HG03045 (cell line): ENCODE results near the gene MRGPRE.
"Not testable (repeated sequence)": the region's sequence is repeated elsewhere in the genome, so short reads cannot be mapped to it uniquely, and the experiment has no call there.

ENCODE experiments used
- ATAC-seq: cut with Tn5 transposase; IDR thresholded peaks from one replicate; pipeline ENCODE4 v1.9.1; 2021; ENCODE audit warnings: mild to moderate bottlenecking, moderate library complexity; ENCODE audit not compliant: unreplicated experiment

MRGPRE gene, protein sequence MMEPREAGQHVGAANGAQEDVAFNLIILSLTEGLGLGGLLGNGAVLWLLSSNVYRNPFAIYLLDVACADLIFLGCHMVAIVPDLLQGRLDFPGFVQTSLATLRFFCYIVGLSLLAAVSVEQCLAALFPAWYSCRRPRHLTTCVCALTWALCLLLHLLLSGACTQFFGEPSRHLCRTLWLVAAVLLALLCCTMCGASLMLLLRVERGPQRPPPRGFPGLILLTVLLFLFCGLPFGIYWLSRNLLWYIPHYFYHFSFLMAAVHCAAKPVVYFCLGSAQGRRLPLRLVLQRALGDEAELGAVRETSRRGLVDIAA

DNA sequence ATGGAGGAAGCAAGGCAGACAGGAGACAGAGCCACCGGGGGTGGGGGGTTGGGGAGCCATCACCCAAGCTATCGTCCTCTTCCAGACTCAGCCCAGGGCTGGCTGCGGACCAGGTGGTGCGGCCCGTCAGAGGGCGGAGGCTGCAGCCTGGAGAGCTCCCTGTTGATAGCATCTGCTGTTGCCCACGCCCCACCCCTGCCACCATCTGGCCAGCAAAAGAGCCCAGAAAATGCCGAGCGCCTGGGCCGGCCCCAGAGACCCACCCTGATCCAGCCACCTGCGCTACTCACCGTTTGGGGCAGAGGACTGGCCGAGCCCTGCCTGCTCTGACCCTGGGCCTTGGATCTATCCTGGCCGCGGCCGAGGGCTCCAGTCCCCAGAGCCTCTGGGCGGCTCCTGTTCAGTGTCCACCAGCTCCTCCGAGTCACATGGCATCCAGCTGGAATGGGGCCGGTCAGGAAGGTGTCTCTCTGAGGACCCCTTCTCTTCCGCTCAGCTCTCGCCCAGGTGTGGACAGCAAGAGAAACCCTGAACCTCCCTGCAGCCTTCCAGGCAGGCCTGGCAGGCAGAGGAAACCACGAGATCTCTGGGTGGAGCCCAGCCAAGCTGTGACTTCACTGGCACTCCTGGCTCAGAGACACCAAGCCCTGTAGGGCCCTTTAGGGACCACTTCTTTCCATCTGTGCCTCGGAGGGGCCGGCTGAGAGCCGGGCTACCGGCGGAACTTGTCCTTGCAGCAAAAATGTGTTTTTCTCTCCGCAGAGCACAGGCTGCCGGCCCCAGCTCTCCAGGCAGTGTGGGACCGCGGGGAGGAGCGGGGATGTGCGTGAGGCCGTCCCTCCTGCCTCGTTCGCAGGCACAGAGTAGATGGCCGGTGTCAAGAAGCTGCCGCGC lies at the start of gene MRGPRE:
Gene MRGPRE, minus strand, starts transcription at position 567 of the 894 bp plus-strand sequence. CDS start 3,618 bp downstream, outside the sequence.
- no peak for ATAC-seq

DNA sequence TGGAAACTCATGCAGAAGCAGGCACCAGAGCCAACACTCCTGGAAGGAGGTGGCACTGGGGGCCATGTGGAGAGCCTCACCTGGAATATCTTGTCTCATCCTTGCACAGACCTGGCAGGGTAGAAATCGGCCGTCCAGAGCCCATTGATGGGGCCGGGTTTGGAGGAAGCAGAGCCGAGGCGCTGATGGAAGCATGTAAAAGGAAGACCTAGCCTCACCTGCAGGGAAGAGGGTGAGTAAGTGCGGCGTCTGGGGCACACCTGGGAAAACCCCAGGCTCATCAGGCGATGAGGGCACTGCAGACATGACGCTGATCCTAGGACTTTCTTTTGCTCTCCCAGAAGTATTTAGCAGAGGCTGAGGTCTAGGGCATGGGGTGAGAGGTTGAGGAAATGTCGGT lies 48.9 kb upstream of the MRGPRE start:
- ATAC-seq, result not testable (repeated sequence)

DNA sequence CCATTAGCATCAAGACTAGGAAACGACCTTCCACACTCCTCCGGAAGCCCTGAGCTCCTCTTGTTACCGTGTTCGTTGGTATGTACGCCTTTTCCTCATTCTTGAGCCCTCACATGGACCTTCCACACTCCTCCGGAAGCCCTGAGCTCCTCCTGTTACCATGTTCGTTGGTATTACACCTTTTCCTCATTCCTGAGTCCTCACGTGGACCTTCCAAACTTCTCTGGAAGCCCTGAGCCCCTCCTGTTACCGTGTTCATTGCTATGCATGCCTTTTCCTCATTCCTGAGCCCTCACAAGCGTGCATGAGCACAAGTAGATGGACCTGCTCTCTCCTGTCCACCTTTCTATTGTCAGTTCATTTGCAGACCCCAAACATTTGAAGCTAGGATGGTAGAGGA lies 48.4 kb upstream of the MRGPRE start:
- ATAC-seq, result not testable (repeated sequence)

DNA sequence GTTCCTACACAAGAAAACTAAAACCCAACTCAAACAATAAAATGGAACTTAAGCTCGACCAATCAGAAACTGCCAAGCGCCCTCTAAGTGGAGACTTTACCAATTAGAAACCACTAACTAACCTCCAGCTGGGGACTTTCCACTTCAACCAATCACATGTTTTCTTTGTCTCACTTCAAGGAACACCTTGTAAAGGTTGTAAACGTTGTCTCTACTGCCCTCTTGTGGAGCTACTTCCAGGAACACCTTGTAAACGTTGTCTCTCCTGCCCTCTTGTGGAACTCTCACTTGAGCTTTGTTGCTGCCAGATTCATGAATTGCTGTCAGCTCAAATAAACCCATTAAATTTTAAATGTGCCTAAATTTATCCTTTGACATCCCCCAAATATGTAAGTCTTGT lies 46.7 kb upstream of the MRGPRE start:
- ATAC-seq, result not testable (repeated sequence)

DNA sequence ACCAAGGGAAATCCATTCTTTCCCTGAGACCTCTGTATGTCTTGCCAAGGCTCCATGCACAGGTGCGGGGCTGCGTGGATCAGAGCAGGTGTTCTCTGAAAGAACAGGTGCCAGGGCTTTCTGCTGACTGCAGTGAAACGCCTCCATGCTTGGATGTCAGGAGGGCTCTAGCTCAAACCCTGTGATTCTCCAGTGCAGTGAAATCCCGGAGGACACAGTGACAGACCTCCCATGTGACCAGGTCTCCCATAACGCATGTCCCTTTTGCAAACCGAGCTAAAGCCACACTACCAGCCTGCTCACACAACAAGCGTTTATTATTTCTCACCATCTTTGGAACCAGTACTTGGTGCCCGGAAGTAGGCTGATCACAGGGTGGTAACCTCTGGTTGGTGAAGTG lies 41.4 kb upstream of the MRGPRE start:
- not testable (repeated sequence) for ATAC-seq

DNA sequence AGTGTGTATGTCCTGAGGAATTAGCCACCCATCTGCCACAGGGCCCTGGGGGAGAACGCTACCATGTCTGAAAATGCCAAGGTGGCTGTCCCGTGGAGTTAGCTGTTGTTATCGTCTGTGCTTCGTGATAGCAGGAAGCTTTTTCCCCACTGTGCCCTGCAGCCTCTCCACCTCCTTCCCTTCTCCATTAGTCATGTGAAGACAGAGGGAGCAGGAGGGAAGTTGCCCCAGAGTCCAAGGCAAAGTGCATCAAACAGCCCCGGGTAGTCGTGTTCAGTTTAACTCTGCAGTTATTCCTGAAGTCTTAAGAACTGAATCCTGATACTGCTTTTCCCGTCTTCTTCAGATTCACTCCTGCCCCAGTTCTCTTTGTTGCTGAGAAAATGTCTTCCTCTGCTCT lies 30.3 kb upstream of the MRGPRE start:
- ATAC-seq, result not testable (repeated sequence)

DNA sequence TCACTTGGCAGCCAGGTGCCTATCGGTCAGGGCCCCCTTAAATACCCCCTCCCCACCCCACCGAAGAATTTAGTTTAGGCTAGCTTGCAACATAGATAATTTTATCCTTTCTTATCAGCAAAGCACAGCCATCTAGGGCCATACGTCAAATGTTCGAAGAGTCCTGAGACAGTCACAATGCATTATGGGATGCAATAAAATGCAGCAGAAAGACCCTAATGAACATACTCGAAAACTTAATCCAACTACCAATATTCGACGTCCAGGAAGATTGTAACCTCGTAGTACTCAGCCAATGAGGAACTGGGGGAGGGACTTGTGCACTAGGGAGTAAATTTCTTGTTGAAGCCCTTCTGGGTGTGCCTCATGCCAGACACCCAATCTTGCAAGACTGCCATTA lies 29.6 kb upstream of the MRGPRE start:
- ATAC-seq, result not testable (repeated sequence)

DNA sequence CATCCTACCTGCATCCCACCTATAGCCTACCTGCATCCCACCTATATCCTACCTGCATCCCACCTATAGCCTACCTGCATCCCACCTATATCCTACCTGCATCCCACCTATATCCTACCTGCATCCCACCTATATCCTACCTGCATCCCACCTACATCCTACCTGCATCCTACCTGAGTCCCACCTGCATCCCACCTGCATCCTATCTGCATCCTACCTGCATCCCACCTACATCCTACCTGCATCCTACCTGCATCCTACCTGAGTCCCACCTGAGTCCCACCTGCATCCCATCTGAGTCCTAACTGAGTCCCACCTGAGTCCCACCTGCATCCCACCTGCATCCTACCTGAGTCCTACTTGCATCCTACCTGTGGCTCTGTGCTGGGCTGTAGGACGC lies 25.3 kb upstream of the MRGPRE start:
- ATAC-seq, result not testable (repeated sequence)

DNA sequence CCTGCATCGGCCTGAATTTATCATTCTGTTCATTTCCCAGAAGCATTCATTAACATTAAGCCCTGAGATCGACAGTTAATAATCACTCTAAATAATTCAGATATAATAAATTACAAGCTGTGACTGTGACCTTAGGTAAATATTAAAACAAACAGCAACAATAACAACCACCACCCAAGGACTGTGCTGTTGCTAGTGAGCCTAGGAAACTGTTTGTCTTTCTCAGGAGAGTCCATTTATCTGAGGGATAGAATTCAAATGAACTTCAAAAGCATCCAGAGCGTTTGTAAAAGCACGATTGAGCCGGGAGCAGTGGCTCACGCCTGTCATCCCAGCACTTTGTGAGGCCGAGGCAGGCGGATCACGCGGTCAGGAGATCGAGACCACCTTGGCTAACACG lies 23.0 kb upstream of the MRGPRE start:
- not testable (repeated sequence) for ATAC-seq

DNA sequence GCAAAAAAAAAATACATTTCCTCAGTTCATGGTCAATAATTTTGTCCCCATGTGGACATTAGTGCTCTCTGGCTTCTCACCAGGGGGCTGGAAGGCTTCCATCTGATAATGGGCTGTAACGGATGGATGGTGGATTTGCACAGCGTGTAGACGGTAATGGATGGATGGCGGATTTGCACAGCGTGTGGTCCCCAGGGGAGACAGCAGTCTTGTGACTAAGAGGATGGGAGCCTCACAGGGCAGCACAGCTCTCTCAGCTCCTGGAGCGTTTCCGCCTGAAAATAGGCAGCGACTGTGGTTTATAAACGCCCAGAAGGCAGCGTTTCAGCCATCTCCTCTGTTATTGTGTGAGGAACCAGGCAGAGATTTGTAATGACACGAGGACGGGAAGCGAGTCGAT lies 22.6 kb upstream of the MRGPRE start:
- ATAC-seq, result not testable (repeated sequence)

DNA sequence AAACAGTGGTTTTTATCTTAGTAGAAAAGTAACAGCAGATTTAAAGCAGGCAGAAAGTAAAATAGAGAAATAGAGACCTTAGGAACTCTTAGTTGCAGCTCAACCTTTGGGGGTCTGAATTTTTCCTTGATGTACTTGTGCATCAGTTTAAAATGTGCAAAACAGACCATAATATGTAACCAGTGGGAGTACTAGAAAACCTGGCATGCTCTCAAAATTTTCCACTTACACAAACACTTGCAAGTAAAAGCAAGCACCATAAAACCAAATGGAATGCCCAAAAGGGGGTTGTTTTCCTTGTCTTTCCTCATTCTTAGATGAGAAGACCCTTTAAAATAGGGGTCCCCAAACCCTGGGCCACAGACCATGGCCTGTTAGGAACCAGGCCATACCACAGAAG lies 12.9 kb upstream of the MRGPRE start:
- no peak for ATAC-seq

DNA sequence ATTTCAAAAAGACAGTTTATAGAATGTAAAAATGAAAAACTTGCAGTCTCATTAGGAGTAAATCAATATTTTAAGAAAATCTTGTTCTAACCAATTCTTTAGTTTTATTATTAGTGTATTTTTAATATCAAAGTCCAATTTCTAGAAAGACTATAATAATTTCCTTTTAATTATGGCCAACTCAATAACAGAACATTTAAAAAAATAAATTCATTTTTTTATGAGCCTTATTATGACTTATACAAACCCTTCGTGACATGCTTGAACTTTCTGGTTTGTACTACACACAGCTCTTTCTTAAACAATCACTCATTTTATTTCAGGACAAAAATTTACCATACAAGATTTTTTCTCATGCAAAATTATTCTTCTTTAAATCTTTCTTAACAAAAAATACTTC lies 11.7 kb upstream of the MRGPRE start:
- no peak for ATAC-seq

DNA sequence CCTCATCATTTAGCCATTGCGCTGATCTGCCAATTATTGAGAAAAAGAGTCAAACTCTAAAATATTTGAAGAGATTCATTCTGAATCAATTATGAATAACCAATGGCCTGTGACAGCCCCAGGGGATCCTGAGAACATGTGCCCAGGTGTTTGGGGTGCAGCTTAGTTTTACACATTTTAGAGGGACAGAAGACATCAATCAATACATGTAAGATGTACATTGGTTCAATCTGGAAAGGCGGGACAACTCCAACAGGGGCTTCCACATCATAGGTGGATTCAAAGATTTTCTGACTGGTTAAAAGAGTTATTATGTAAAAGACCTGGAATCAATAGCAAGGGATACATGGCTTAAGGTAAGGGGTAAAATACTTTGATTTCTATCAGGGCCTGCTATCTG lies 4.9 kb upstream of the MRGPRE start:
- ATAC-seq, result no peak

DNA sequence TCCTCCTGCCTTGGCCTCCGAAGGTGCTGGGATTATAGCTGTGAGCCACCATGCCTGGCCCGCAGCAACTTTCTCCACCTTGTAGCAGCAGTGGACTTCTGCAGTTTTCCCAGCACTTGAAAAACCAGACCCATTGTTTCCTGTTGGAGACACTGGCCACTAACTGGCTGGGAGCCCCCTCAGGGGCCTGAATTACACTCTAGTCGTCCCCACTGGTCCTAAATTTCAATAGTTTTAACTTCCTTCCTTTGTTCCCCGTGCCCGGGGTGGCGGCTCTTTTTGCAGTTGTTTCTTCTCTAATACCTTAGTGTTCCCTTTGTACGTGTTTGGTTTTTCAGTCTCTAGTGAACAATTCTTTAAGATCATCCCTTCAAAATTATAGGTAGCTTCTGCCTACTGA lies 2.6 kb upstream of the MRGPRE start:
- ATAC-seq, result no peak

DNA sequence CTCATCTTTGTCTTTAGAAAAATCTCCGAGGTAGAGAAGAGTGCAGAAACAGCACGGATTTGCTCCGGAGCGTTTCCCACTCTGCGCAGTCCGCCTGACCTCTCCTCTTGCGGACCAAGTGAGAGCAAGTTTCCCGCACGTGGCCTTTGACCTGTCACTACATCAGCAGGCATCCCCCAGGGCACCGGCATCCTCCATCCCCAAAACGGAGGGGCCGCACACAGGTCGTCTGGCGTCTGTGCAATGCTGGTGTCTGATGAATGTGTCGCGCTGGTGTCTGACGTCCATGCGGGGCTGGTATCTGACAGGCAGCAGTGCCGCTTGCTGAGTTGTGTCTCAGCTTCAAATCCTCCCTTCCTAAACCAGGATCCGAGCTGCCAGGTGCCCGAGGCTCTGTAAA lies 739 bp upstream of the MRGPRE start:
- no peak for ATAC-seq

DNA sequence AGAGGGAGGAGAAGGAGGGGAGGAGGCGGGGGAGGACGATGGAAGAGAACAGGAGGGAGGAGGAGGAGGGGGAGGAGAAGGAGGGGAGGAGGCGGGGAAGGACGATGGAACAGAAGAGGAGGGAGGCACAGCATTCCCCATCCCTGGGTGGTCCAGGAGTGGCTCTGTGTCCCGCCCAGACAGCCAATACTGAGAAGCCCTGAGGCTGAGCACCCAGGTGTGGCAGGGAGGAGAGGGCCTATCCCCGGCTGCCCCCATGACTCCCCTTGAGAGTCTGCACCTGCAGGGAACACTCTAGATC lies 717 bp downstream of the MRGPRE start:
- no peak for ATAC-seq

DNA sequence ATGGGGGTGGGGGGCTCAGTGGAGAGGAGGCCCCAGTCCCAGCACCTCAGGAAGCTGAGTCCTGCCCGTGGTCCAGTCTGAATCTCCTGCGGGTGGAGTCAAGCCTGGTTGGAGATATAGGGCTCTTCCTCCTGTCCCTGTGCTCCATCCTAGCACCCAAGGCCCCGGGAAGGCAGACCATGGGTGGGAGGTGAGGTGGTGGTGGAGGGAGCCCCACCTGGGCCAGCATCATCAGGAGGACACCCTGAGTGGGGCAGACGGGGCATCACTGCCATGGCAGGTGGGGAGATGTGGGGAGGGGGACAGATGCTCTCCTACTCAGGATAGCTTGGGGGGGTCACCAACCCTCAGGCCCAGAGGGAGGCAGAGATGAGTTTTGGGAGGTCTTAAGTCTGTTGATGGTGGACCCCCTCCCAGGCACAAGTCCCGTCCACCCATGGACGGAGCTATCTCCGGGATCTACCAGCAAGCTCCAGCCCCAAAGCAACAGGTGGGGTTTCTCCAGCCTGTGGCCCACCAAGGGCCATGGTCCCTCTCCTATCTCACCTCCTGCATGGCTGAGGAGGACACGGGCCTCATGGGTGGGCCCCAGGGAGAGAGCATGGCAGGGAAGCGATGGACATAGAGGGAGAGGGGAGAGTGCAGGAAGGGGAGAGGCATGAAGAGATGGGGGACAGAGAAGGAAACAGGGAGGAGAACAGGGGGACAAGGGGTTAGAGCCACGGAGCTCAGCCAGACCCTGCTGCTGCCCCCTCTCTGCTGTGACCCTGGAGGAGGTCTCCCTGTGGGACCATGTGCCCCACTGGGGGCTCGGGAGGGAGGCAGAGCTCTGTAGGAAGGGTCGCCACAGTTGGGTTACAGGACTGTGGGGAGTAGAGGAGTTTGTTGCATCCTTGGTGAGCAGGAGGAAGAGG lies 1.3 kb downstream of the MRGPRE start:
- ATAC-seq, result no peak

DNA sequence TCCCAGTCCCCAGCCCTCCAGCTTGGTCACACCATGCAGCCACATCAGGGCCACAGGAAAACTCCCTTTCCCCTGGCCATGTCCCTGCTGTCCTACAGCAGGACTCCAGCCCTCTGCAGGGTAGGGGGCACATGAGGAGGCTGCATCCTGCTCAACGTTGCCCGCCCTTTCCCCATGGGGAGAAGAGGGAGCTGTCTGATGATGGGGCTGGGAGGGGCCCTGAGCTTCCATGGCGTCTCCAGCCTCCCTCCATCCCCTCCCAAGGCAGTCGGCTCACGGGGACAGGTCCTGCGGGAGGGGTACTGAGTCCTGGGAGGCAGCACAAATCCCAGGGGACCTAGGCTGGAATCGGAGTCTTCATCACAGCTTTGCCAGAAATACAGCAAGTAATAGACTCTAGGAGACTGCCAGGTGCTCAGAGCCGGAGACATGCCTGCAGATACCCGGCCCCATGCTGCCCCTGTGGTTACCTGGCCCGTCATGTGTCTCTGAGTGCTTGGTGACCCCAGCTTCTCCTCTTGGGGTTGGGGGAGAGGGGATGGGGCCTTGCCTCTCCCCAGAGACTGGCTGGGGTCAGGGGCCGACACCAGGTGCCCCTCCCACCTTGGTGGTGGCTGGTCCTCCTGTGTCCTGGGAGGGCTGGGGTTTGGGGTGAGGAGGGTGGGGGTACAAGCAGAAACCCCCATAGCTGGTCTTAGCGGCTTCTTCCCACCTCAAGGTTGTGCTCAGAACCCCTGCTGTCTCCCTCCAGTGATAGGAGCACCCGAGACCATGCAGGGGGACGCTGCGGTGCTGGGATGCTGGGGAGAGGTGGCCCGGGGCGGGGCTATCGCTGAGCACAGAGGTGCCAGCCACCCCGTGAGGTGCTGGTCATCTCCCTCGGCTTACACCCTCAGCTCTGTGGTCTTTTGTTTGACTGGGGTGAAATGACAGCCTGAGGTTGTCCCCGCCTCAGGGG lies 2.3 kb downstream of the MRGPRE start:
- no peak for ATAC-seq

DNA sequence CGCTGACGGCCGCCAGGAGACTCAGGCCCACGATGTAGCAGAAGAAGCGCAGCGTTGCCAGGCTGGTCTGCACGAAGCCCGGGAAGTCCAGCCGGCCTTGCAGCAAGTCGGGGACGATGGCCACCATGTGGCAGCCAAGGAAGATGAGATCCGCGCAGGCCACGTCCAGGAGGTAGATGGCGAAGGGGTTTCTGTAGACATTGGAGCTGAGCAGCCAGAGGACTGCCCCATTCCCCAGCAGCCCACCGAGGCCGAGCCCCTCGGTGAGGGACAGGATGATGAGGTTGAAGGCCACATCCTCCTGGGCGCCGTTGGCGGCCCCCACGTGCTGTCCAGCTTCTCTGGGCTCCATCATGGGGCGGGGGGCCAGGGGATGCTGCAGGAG lies 3.8 kb downstream of the MRGPRE start:
- no peak for ATAC-seq
